ENCODE measurements around the gene LRIG1. TPM values are rescaled to one million over a fixed set of nuclear protein-coding genes. Genes with fewer than 3 reads are reported as not detected.
A peak's percentile ranks its signal among the peaks of the same experiment; 100 is the strongest.

Gene LRIG1
- total and polyA plus RNA-seq, 10 of the 15 experiments (the other 5 are each of a cell fraction or from before 2014, with no cell fraction given) = 0.84 to 16.4 (median 8.1) TPM

DNA sequence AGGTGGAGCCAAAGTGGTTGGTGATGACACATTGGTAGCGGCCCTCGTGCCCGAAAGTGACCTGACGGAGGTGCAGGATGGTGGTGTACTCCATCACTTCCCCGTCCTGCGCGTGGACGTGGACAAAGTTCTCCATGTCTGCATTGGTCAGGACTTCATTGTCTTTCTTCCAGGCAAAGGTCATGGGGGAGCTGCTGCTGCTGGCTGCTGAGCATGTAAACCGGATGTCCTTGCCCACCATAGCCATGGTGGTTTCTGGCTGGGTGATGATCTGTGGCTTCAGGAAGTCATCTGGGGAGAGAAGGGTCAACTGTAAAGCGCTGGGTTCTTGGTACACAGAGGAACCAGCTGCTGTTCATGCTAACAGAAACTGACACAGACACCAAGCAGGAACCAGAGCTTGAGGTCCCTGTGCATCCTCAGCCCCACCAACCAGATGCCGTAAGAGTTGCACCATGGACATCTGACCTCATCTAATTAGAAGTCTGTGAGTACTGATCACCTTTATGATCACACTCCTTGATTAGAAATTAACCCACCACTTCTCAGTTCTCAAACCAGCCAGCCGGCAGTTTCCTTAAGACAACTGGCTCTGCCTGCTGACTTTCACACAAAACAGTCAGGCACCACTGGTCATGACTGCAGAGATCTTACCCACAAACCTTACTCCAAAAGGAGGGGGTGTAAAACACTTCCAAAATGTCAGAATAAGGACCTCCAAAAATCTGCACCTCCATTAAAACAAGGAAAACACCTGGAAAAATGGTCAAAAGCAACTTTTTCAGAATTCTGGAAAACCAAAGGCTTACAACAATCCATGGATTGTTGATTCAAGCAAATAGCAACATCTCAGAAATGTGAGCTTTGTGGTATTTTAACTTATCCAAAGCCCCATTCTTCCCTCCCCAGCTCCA, 114.6 kb downstream of the LRIG1 start (continued):
- TF ChIP-seq, protein P1, sequence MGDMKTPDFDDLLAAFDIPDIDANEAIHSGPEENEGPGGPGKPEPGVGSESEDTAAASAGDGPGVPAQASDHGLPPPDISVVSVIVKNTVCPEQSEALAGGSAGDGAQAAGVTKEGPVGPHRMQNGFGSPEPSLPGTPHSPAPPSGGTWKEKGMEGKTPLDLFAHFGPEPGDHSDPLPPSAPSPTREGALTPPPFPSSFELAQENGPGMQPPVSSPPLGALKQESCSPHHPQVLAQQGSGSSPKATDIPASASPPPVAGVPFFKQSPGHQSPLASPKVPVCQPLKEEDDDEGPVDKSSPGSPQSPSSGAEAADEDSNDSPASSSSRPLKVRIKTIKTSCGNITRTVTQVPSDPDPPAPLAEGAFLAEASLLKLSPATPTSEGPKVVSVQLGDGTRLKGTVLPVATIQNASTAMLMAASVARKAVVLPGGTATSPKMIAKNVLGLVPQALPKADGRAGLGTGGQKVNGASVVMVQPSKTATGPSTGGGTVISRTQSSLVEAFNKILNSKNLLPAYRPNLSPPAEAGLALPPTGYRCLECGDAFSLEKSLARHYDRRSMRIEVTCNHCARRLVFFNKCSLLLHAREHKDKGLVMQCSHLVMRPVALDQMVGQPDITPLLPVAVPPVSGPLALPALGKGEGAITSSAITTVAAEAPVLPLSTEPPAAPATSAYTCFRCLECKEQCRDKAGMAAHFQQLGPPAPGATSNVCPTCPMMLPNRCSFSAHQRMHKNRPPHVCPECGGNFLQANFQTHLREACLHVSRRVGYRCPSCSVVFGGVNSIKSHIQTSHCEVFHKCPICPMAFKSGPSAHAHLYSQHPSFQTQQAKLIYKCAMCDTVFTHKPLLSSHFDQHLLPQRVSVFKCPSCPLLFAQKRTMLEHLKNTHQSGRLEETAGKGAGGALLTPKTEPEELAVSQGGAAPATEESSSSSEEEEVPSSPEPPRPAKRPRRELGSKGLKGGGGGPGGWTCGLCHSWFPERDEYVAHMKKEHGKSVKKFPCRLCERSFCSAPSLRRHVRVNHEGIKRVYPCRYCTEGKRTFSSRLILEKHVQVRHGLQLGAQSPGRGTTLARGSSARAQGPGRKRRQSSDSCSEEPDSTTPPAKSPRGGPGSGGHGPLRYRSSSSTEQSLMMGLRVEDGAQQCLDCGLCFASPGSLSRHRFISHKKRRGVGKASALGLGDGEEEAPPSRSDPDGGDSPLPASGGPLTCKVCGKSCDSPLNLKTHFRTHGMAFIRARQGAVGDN (IDR thresholded peaks at IDR 0.05) = peak; percentile 94
- no peak for TF ChIP-seq BMI1 (IDR thresholded peaks at IDR 0.05; ENCODE audit: borderline replicate concordance)
- TF ChIP-seq JUND (IDR thresholded peaks at IDR 0.05; ENCODE audit: low read depth, low read length) = no peak
- TF ChIP-seq, protein P2, sequence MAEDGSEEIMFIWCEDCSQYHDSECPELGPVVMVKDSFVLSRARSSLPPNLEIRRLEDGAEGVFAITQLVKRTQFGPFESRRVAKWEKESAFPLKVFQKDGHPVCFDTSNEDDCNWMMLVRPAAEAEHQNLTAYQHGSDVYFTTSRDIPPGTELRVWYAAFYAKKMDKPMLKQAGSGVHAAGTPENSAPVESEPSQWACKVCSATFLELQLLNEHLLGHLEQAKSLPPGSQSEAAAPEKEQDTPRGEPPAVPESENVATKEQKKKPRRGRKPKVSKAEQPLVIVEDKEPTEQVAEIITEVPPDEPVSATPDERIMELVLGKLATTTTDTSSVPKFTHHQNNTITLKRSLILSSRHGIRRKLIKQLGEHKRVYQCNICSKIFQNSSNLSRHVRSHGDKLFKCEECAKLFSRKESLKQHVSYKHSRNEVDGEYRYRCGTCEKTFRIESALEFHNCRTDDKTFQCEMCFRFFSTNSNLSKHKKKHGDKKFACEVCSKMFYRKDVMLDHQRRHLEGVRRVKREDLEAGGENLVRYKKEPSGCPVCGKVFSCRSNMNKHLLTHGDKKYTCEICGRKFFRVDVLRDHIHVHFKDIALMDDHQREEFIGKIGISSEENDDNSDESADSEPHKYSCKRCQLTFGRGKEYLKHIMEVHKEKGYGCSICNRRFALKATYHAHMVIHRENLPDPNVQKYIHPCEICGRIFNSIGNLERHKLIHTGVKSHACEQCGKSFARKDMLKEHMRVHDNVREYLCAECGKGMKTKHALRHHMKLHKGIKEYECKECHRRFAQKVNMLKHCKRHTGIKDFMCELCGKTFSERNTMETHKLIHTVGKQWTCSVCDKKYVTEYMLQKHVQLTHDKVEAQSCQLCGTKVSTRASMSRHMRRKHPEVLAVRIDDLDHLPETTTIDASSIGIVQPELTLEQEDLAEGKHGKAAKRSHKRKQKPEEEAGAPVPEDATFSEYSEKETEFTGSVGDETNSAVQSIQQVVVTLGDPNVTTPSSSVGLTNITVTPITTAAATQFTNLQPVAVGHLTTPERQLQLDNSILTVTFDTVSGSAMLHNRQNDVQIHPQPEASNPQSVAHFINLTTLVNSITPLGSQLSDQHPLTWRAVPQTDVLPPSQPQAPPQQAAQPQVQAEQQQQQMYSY (CRISPR knock-in tag; IDR thresholded peaks at IDR 0.05) = no peak
- 0 out of 2 replicates have a peak, but pooled peaks have one; percentile 34 for TF ChIP-seq RB1 (IDR thresholded peaks at IDR 0.05; ENCODE audit: borderline replicate concordance)
- TF ChIP-seq, protein P3, sequence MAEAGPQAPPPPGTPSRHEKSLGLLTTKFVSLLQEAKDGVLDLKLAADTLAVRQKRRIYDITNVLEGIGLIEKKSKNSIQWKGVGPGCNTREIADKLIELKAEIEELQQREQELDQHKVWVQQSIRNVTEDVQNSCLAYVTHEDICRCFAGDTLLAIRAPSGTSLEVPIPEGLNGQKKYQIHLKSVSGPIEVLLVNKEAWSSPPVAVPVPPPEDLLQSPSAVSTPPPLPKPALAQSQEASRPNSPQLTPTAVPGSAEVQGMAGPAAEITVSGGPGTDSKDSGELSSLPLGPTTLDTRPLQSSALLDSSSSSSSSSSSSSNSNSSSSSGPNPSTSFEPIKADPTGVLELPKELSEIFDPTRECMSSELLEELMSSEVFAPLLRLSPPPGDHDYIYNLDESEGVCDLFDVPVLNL (IDR thresholded peaks at IDR 0.05; ENCODE audit: low read depth, low read length) = no peak
- no peak for TF ChIP-seq SREBF2 (IDR thresholded peaks at IDR 0.05; ENCODE audit: low read length)
- no peak for TF ChIP-seq TBL1XR1 (IDR thresholded peaks at IDR 0.05; ENCODE audit: low read depth, low read length)
- TF ChIP-seq ZZZ3 (IDR thresholded peaks at IDR 0.05; ENCODE audit: control insufficient read depth, insufficient read length, low read depth) = no peak
- no peak; a peak in 1 of 4 replicates for TF ChIP-seq ETV6 (conservative IDR thresholded peaks at IDR 0.05 in 1 of 2, IDR thresholded peaks at IDR 0.05 in 1 of 2; ENCODE audit: borderline replicate concordance in 1 of 2, low read depth in 1 of 2)
- TF ChIP-seq SRF (IDR thresholded peaks at IDR 0.05; ENCODE audit: low read depth in 2 of 2, low read length in 2 of 2) = no peak
- no peak; the same call in 1 of the 2 replicates for TF ChIP-seq EED (IDR thresholded peaks at IDR 0.05; ENCODE audit: low read depth)
- no peak for TF ChIP-seq HDAC2 (IDR thresholded peaks at IDR 0.05)
- peak; percentile 92 for TF ChIP-seq ATF7 (IDR thresholded peaks at IDR 0.05; ENCODE audit: low read depth)
- TF ChIP-seq, protein P4, sequence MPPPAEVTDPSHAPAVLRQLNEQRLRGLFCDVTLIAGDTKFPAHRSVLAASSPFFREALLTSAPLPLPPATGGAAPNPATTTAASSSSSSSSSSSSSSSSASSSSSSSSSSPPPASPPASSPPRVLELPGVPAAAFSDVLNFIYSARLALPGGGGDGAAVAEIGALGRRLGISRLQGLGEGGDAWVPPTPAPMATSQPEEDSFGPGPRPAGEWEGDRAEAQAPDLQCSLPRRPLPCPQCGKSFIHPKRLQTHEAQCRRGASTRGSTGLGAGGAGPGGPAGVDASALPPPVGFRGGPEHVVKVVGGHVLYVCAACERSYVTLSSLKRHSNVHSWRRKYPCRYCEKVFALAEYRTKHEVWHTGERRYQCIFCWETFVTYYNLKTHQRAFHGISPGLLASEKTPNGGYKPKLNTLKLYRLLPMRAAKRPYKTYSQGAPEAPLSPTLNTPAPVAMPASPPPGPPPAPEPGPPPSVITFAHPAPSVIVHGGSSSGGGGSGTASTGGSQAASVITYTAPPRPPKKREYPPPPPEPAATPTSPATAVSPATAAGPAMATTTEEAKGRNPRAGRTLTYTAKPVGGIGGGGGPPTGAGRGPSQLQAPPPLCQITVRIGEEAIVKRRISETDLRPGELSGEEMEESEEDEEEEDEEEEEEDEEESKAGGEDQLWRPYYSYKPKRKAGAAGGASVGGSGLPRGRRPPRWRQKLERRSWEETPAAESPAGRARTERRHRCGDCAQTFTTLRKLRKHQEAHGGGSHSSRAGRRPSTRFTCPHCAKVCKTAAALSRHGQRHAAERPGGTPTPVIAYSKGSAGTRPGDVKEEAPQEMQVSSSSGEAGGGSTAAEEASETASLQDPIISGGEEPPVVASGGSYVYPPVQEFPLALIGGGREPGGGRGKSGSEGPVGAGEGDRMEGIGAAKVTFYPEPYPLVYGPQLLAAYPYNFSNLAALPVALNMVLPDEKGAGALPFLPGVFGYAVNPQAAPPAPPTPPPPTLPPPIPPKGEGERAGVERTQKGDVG (CRISPR knock-in tag; IDR thresholded peaks at IDR 0.05) = no peak
- TF ChIP-seq JUNB (IDR thresholded peaks at IDR 0.05) = no peak
- TF ChIP-seq KAT2A (conservative IDR thresholded peaks at IDR 0.05; ENCODE audit: control insufficient read depth, low read depth, low read length) = no peak
